HCT116 (cell line): ENCODE data around the gene STAM. TPM values are rescaled to one million over a fixed set of nuclear protein-coding genes. Genes with fewer than 3 reads are reported as not detected.
A peak's percentile ranks its signal among the peaks of the same experiment; 100 is the strongest.

Experiments used
- ATAC-seq: fragments of 200-7000 bp; cut with Tn5 transposase; 2 replicates; pipeline ENCODE4 v1.9.1; 2020; ENCODE audit warnings: mild to moderate bottlenecking, moderate library complexity
- Bru-seq: library from RNA; stranded (reverse); fragments of 400-500 nt; gene quantifications from one replicate; lab custom pipeline; 2021; lab: Mats Ljungman, UMichigan
- BruChase-seq, 2 experiments: library from RNA; stranded (reverse); fragments of 400-500 nt; gene quantifications; one replicate each; lab custom pipeline; 2021; lab: Mats Ljungman, UMichigan
- BruUV-seq: library from RNA; stranded (reverse); fragments of 400-500 nt; replicated peaks from 2 replicates; lab custom pipeline; 2021; lab: Mats Ljungman, UMichigan
- CTCF ChIA-PET: fragments of 300-600 bp; sonication (Branson Sonifier 250); formaldehyde crosslinking; loops from one replicate; lab custom pipeline; 2021; ENCODE audit warnings: antibody characterized with exemption; lab: Charles Lee
- POLR2A ChIA-PET: fragments of 300-600, 350-600 bp; sonication (Branson Sonifier 250); formaldehyde crosslinking; loops from one replicate; lab custom pipeline; 2021; ENCODE audit warnings: antibody characterized with exemption; lab: Charles Lee
- RAD21 ChIA-PET, 2 experiments: fragments of 300-600 bp; sonication (Branson Sonifier 250); formaldehyde crosslinking; loops; one replicate each; lab custom pipeline; 2023; ENCODE audit warnings: low total read pairs in 2 of 2; ENCODE audit not compliant: uncharacterized antibody in 2 of 2, unreplicated experiment in 2 of 2, low non-redundant PET in 1 of 2; lab: Charles Lee
- DNase-seq: peaks from one replicate; pipeline ENCODE4 v3.0.0-alpha.2; 2010; ENCODE audit warnings: low read depth, low spot score
- H2AFZ ChIP-seq: fragments of 200-600 bp; shearing (Covaris generic), sonication (generic); 2 replicates; pipeline ENCODE4 v1.6.1; 2017; ENCODE audit warnings: low read depth, mixed run types, mixed read lengths, antibody characterized with exemption, low read length; ENCODE audit not compliant: poor library complexity, severe bottlenecking
- H3K27ac ChIP-seq: 2 replicates; pipeline ENCODE4 v1.5.1; 2012; ENCODE audit warnings: low read depth, low read length
- H3K27me3 ChIP-seq: fragments of 200-600 bp; sonication (generic); 2 replicates; pipeline ENCODE4 v1.6.1; 2016; ENCODE audit warnings: mixed run types, low read length, mixed read lengths; ENCODE audit not compliant: insufficient read depth
- H3K36me3 ChIP-seq, 2 experiments: fragments of 200-500 bp in 1 of 2; fragments of 200-600 bp in 1 of 2; sonication (Bioruptor generic) in 1 of 2; sonication (generic) in 1 of 2; 2 replicates each; pipeline versions ENCODE4 v1.5.1 to v1.6.1; 2014 to 2016; ENCODE audit warnings: low read length in 2 of 2, inconsistent platforms in 1 of 2, mixed read lengths in 1 of 2, mixed run types in 1 of 2; ENCODE audit not compliant: insufficient read depth in 2 of 2, control insufficient read depth in 1 of 2
- H3K4me1 ChIP-seq, 2 experiments: fragments of 200-600 bp in 1 of 2; sonication (generic) in 1 of 2; 2 replicates each; pipeline versions ENCODE4 v1.5.1 to v1.6.1; 2012 to 2017; ENCODE audit warnings: low read length in 2 of 2, inconsistent platforms in 1 of 2, mild to moderate bottlenecking in 1 of 2, mixed read lengths in 1 of 2, mixed run types in 1 of 2, moderate library complexity in 1 of 2; ENCODE audit not compliant: insufficient read depth in 2 of 2, control insufficient read depth in 1 of 2
- H3K4me2 ChIP-seq: fragments of 200-600 bp; sonication (generic); 2 replicates; pipeline ENCODE4 v1.6.1; 2017; ENCODE audit warnings: mixed run types, low read length, mixed read lengths
- H3K4me3 ChIP-seq, 2 experiments: fragments of 200-600 bp in 1 of 2; sonication (generic) in 1 of 2; replicated peaks in 1 of 2; 2 replicates each; pipeline ENCODE4 v1.5.1; 2011 to 2016; ENCODE audit warnings: low read length in 2 of 2, control low read depth in 1 of 2, low read depth in 1 of 2, mild to moderate bottlenecking in 1 of 2, mixed read lengths in 1 of 2, mixed run types in 1 of 2
- H3K79me2 ChIP-seq: fragments of 200-600 bp; sonication (generic); 2 replicates; pipeline ENCODE4 v1.6.1; 2017; ENCODE audit warnings: mild to moderate bottlenecking, mixed run types, low read length, moderate library complexity, mixed read lengths; ENCODE audit not compliant: insufficient read depth
- H3K9ac ChIP-seq: fragments of 200-600 bp; sonication (generic); 2 replicates; pipeline ENCODE4 v1.6.1; 2016; ENCODE audit warnings: low read length, mixed read lengths
- H3K9me2 ChIP-seq: fragments of 200-600 bp; sonication (generic), shearing (Covaris generic); 2 replicates; pipeline ENCODE4 v1.6.1; 2017; ENCODE audit warnings: mixed run types, mild to moderate bottlenecking, moderate library complexity; ENCODE audit not compliant: insufficient read depth
- H3K9me3 ChIP-seq, 2 experiments: fragments of 200-500 bp in 1 of 2; fragments of 200-600 bp in 1 of 2; sonication (Bioruptor generic) in 1 of 2; sonication (generic) in 1 of 2; 2 replicates each; pipeline ENCODE4 v1.6.1; 2014 to 2017; ENCODE audit warnings: low read length in 2 of 2, mixed read lengths in 2 of 2, inconsistent platforms in 1 of 2, low read depth in 1 of 2, mild to moderate bottlenecking in 1 of 2, mixed run types in 1 of 2, moderate library complexity in 1 of 2; ENCODE audit not compliant: control insufficient read depth in 1 of 2, insufficient read depth in 1 of 2
- H4K20me1 ChIP-seq: fragments of 200-600 bp; sonication (generic), shearing (Covaris generic); 2 replicates; pipeline ENCODE4 v1.6.1; 2017; ENCODE audit warnings: mixed run types, mild to moderate bottlenecking, moderate library complexity; ENCODE audit not compliant: insufficient read depth
- POLR2A ChIP-seq: IDR thresholded peaks from 2 replicates; pipeline ENCODE4 v1.7.0; 2011; ENCODE audit warnings: borderline replicate concordance; ENCODE audit not compliant: insufficient read depth, insufficient read length; ENCODE audit errors: extremely low read depth
- POLR2AphosphoS5 ChIP-seq: IDR thresholded peaks from 2 replicates; pipeline ENCODE4 v1.6.1; 2011; ENCODE audit warnings: mild to moderate bottlenecking, low read depth, low read length, moderate library complexity
- RAD21 ChIP-seq: IDR thresholded peaks from 2 replicates; pipeline ENCODE4 v1.6.1; 2012; ENCODE audit warnings: low read depth, mild to moderate bottlenecking
- SP1 ChIP-seq: IDR thresholded peaks from 2 replicates; pipeline ENCODE4 v1.6.1; 2012; ENCODE audit warnings: low read depth
- TCF7L2 ChIP-seq: IDR thresholded peaks from 2 replicates; pipeline ENCODE4 v1.7.0; 2011; ENCODE audit warnings: borderline replicate concordance, inconsistent platforms; ENCODE audit not compliant: insufficient read depth, insufficient read length; ENCODE audit errors: extremely low read depth
- ZFX ChIP-seq: fragments of 450-650 bp; IDR thresholded peaks from 2 replicates; pipeline ENCODE4 v1.6.1; 2017
- intact Hi-C: fragments of 100-400 bp; cut with micrococcal nuclease; formaldehyde crosslinking; loops from 2 replicates; pipeline ENCODE4 v1.10.0; 2022
- long read RNA-seq: library from polyadenylated mRNA; unstranded; transcript quantifications from one replicate; pipeline ENCODE4 v2.0.0, GENCODE V29; 2021; ENCODE audit not compliant: unreplicated experiment
- polyA plus RNA-seq: library from polyadenylated mRNA; unstranded; fragments of >200 nt; gene quantifications from 2 replicates; pipeline ENCODE4 v1.2.1, GENCODE V29; 2012; ENCODE audit warnings: missing spikeins
- total RNA-seq: library from RNA; stranded (reverse); gene quantifications from one replicate; pipeline ENCODE4 v1.2.1, GENCODE V29; 2021; ENCODE audit not compliant: unreplicated experiment
- TF ChIP-seq, protein P1 (sequence below): IDR thresholded peaks from 2 replicates; pipeline ENCODE4 v1.6.1; 2012
- TF ChIP-seq, protein P2 (sequence below): IDR thresholded peaks from 2 replicates; pipeline ENCODE4 v1.6.1; 2012

STAM gene
- total RNA-seq (23.0 TPM), Bru-seq, nascent RNA (percentile 82 among the genes with signal in this experiment), BruChase-seq, experiment 1, labeled RNA remaining after a 6-hour chase (percentile 72 among the genes with signal in this experiment), BruChase-seq, experiment 2, labeled RNA remaining after a 2-hour chase (percentile 76 among the genes with signal in this experiment)
- 8.4 and 11.4 TPM in 2 replicates for polyA plus RNA-seq
- long read RNA-seq, transcript STAM-202 (14 exons, 2,972 nt) = major isoform, 32 of 52 reads
- long read RNA-seq, partial matches to known transcripts = 5 of 52 reads
- long read RNA-seq, other reads (novel, unspliced or antisense) = 15 of 52 reads

DNA sequence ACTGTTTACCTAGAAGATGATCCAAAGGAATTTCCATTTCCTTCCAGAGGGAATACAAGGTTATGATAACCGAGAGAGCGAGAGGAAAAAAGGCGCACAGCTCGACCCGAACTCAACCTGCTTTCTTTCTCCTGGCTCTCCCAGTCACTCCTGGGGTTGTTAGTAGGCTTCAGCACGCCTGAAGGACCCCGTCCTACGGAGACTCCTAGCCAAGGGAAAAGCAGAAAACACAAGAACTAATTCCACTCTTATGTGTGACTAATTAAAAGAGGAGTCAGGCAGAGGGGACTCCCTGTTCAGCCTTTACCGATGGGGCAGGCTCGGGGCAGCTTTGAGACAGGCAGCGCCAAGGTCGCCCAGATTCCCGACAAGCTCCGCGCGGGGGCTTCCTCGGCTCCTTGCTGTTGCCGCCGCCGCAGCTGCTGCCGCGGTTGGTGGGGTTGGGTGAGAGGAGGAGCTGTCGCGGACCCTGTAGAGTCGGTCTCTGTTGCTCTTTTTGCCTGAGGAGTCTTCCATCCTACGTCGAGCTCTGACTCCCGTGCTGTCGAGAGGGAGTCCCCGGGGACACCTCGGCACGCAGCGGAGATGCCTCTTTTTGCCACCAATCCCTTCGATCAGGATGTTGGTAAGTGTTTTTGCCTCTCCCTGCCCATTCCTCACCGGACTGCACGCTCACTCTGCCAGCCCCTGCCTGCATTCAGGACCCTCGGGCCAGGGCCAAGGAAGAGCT is at the start of gene STAM:
STAM (plus strand) TSS at position 397 of the 730 bp plus-strand sequence; CDS start at position 586, 189 bp downstream.
- Histone ChIP-seq H3K9ac (peak within 1 kb of the TSS; percentile 81), H3K4me2 (peak within 1 kb of the TSS; percentile 74), H3K9me3 (peaks cover 0 to 4% of the 10 kb centered on the region in 2 experiments; a peak in 1 of 4 replicates), H3K79me2 (peaks cover 73% of the 10 kb centered on the region), H3K36me3 (no peaks in the 10 kb centered on the region; a peak in 2 of 4 replicates), H3K27ac (peak within 1 kb of the TSS; percentile 85), H3K4me3 (peak within 1 kb of the TSS; percentile 91 to 97), H4K20me1 (no peaks in the 10 kb centered on the region), H3K27me3 (no peaks in the 10 kb centered on the region), H2AFZ (peak within 1 kb of the TSS; percentile 81), H3K4me1 (peaks cover 4 to 26% of the 10 kb centered on the region in 2 experiments; a peak in 3 of 4 replicates), H3K9me2 (no peaks in the 10 kb centered on the region)
- RAD21 ChIA-PET = no interaction called here
- peak; percentile 84 for TF ChIP-seq POLR2AphosphoS5
- peak; percentile 74 for TF ChIP-seq TCF7L2
- TF ChIP-seq, protein P1, sequence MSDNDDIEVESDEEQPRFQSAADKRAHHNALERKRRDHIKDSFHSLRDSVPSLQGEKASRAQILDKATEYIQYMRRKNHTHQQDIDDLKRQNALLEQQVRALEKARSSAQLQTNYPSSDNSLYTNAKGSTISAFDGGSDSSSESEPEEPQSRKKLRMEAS = peak; percentile 41; the same call in 1 of the 2 replicates
- peak; percentile 55 for TF ChIP-seq POLR2A
- TF ChIP-seq SP1 = peak; percentile 74
- TF ChIP-seq, protein P2, sequence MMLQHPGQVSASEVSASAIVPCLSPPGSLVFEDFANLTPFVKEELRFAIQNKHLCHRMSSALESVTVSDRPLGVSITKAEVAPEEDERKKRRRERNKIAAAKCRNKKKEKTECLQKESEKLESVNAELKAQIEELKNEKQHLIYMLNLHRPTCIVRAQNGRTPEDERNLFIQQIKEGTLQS = no peak
- TF ChIP-seq RAD21 = 0 out of 2 replicates have a peak, but pooled peaks have one; percentile 5
- no peak for TF ChIP-seq ZFX
- DNase-seq = peak; percentile 80
- intact Hi-C loops = no loop called here
- ATAC-seq = peak; percentile 89
- no TSS peak for BruUV-seq
- CTCF ChIA-PET = no interaction called here
- POLR2A ChIA-PET = interaction anchor here (0.7 to 1.7 kb wide), 10 partner anchors 9 to 30 kb away, joined by 3 to 9 read pairs (median 4); partner anchors contain the start of gene HACD1
